Panc1 (cell line): ENCODE measurements around the gene TMEM106A. TPM values are rescaled to one million over a fixed set of nuclear protein-coding genes. Genes with fewer than 3 reads are reported as not detected.
"Not testable (repeated sequence)": the region's sequence is repeated elsewhere in the genome, so short reads cannot be mapped to it uniquely, and the experiment has no call there.

Source experiments
- ATAC-seq: fragments of 200-7000 bp; cut with Tn5 transposase; 2 replicates; pipeline ENCODE4 v1.9.1; 2020; ENCODE audit warnings: mild to moderate bottlenecking, moderate library complexity
- BruUV-seq: library from RNA; stranded (reverse); fragments of 400-500 nt; replicated peaks from 2 replicates; lab custom pipeline; 2021; lab: Mats Ljungman, UMichigan
- CTCF ChIA-PET: fragments of 300-600 bp; sonication (Branson Sonifier 250); formaldehyde crosslinking; loops from one replicate; lab custom pipeline; 2022; ENCODE audit warnings: antibody characterized with exemption; lab: Charles Lee
- POLR2A ChIA-PET: fragments of 300-600 bp; sonication (Branson Sonifier 250); formaldehyde crosslinking; loops from one replicate; lab custom pipeline; 2022; ENCODE audit warnings: antibody characterized with exemption; lab: Charles Lee
- DNase-seq: peaks from one replicate; pipeline ENCODE4 v3.0.0-alpha.2; 2010; ENCODE audit warnings: low read depth, low spot score
- H3K27ac ChIP-seq: 2 replicates; pipeline ENCODE4 v1.5.1; 2011; ENCODE audit warnings: mild to moderate bottlenecking, low read length, inconsistent platforms
- H3K27me3 ChIP-seq: fragments of 200-500 bp; sonication (Bioruptor generic); 2 replicates; pipeline ENCODE4 v1.6.0; 2014; ENCODE audit warnings: low read length, inconsistent platforms; ENCODE audit not compliant: control insufficient read depth, insufficient read depth
- H3K36me3 ChIP-seq: fragments of 200-500 bp; sonication (Bioruptor generic); 2 replicates; pipeline ENCODE4 v1.5.1; 2014; ENCODE audit warnings: inconsistent platforms, mild to moderate bottlenecking, low read length, moderate library complexity; ENCODE audit not compliant: control insufficient read depth, insufficient read depth
- H3K4me1 ChIP-seq: 2 replicates; pipeline ENCODE4 v1.5.1; 2011; ENCODE audit warnings: inconsistent platforms, mild to moderate bottlenecking, low read length, moderate library complexity; ENCODE audit not compliant: control insufficient read depth, insufficient read depth
- H3K4me3 ChIP-seq, 2 experiments: 2 replicates each; pipeline ENCODE4 v1.5.1; 2011 to 2012; ENCODE audit warnings: low read depth in 2 of 2, low read length in 2 of 2, mild to moderate bottlenecking in 2 of 2, inconsistent platforms in 1 of 2, moderate library complexity in 1 of 2
- H3K9me3 ChIP-seq: fragments of 200-500 bp; sonication (Bioruptor generic); 2 replicates; pipeline ENCODE4 v1.5.1; 2014; ENCODE audit warnings: low read depth, mild to moderate bottlenecking, inconsistent platforms, low read length, moderate library complexity; ENCODE audit not compliant: control insufficient read depth, insufficient read depth
- POLR2AphosphoS5 ChIP-seq: IDR thresholded peaks from 2 replicates; pipeline ENCODE4 v1.6.1; 2012; ENCODE audit warnings: mild to moderate bottlenecking, low read depth, low read length, moderate library complexity
- SIN3A ChIP-seq: IDR thresholded peaks from 2 replicates; pipeline ENCODE4 v1.6.1; 2012; ENCODE audit warnings: low read depth, mild to moderate bottlenecking, low read length, moderate library complexity, borderline replicate concordance; ENCODE audit not compliant: insufficient read depth
- TCF7L2 ChIP-seq: IDR thresholded peaks from 2 replicates; pipeline ENCODE4 v1.6.1; 2011; ENCODE audit warnings: mild to moderate bottlenecking, low read depth, low read length, inconsistent platforms
- in situ Hi-C: cut with HindIII; loops from 2 replicates; pipeline ENCODE4 v1.10.0; 2016; ENCODE audit warnings: low sequenced_read_pairs, low pct_unique_long_range_greater_than_20kb
- intact Hi-C: fragments of 100-400 bp; cut with micrococcal nuclease; formaldehyde crosslinking; loops from one replicate; pipeline ENCODE4 v1.10.0; 2022; ENCODE audit not compliant: unreplicated experiment
- total RNA-seq: library from RNA; stranded (reverse); gene quantifications from one replicate; pipeline ENCODE4 v1.2.1, GENCODE V29; 2021; ENCODE audit not compliant: unreplicated experiment
- TF ChIP-seq, protein P1 (sequence below): fragments of 450-650 bp; IDR thresholded peaks from 2 replicates; pipeline ENCODE4 v1.5.1; 2017; ENCODE audit warnings: mild to moderate bottlenecking
- TF ChIP-seq, protein P2 (sequence below), 2 experiments: IDR thresholded peaks; 2 replicates each; pipeline ENCODE4 v1.6.1; 2011 to 2012; ENCODE audit warnings: low read depth in 2 of 2, control low read depth in 1 of 2, low read length in 1 of 2, mild to moderate bottlenecking in 1 of 2, moderate library complexity in 1 of 2; ENCODE audit not compliant: insufficient read depth in 1 of 2

The TMEM106A gene
- total RNA-seq, 1 experiment from 2014 or later: 3.5 TPM

DNA sequence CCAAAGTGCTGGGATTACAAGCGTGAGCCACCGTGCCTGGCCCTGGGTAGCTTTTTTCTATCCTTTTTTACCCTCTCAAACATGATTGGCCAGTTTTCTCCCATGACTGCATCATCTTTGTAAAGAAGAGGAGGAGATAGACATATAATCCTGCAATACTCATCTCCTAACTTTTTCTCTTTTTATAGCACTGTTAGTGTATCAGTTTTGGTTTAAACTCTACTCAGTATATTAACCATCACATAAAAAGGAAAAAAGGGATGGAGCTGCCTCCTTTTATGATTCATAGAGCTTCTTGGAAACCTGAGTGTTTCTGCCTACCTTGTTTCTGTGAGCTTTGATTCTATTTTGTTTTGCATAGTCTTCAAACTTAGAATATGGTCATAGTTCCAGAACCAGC lies 12.0 kb upstream of the TMEM106A start:
- ATAC-seq: no peak
- H3K4me3 ChIP-seq: no peak overlapping the region
- intact Hi-C loops: no loop called here
- in situ Hi-C loops: no loop called here
- H3K4me1 ChIP-seq: no peaks in the 10 kb centered on the region
- no peak overlapping the region for H3K27ac ChIP-seq
- no TSS peak for BruUV-seq
- H3K27me3 ChIP-seq: no peaks in the 10 kb centered on the region
- peaks cover 7% of the 10 kb centered on the region for H3K36me3 ChIP-seq
- CTCF ChIA-PET: interaction anchor here (0.6 kb wide), 1 partner anchor 117 kb away, joined by 3 read pairs; no protein-coding TSS in a partner anchor
- no peak for DNase-seq
- no peaks in the 10 kb centered on the region for H3K9me3 ChIP-seq
- TF ChIP-seq, protein P1, sequence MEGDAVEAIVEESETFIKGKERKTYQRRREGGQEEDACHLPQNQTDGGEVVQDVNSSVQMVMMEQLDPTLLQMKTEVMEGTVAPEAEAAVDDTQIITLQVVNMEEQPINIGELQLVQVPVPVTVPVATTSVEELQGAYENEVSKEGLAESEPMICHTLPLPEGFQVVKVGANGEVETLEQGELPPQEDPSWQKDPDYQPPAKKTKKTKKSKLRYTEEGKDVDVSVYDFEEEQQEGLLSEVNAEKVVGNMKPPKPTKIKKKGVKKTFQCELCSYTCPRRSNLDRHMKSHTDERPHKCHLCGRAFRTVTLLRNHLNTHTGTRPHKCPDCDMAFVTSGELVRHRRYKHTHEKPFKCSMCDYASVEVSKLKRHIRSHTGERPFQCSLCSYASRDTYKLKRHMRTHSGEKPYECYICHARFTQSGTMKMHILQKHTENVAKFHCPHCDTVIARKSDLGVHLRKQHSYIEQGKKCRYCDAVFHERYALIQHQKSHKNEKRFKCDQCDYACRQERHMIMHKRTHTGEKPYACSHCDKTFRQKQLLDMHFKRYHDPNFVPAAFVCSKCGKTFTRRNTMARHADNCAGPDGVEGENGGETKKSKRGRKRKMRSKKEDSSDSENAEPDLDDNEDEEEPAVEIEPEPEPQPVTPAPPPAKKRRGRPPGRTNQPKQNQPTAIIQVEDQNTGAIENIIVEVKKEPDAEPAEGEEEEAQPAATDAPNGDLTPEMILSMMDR: no peak
- TF ChIP-seq TCF7L2 (no peak), SIN3A (no peak), POLR2AphosphoS5 (no peak)
- TF ChIP-seq, protein P2, sequence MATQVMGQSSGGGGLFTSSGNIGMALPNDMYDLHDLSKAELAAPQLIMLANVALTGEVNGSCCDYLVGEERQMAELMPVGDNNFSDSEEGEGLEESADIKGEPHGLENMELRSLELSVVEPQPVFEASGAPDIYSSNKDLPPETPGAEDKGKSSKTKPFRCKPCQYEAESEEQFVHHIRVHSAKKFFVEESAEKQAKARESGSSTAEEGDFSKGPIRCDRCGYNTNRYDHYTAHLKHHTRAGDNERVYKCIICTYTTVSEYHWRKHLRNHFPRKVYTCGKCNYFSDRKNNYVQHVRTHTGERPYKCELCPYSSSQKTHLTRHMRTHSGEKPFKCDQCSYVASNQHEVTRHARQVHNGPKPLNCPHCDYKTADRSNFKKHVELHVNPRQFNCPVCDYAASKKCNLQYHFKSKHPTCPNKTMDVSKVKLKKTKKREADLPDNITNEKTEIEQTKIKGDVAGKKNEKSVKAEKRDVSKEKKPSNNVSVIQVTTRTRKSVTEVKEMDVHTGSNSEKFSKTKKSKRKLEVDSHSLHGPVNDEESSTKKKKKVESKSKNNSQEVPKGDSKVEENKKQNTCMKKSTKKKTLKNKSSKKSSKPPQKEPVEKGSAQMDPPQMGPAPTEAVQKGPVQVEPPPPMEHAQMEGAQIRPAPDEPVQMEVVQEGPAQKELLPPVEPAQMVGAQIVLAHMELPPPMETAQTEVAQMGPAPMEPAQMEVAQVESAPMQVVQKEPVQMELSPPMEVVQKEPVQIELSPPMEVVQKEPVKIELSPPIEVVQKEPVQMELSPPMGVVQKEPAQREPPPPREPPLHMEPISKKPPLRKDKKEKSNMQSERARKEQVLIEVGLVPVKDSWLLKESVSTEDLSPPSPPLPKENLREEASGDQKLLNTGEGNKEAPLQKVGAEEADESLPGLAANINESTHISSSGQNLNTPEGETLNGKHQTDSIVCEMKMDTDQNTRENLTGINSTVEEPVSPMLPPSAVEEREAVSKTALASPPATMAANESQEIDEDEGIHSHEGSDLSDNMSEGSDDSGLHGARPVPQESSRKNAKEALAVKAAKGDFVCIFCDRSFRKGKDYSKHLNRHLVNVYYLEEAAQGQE (IDR thresholded peaks at IDR 0.05; ENCODE audit: insufficient read depth in 1 of 2, low read depth in 2 of 2, low read length in 1 of 2): no peak
- POLR2A ChIA-PET: interaction anchor here (1.2 kb wide), 1 partner anchor 28 kb away, joined by 3 read pairs; no protein-coding TSS in a partner anchor

- H3K4me1 ChIP-seq: no peaks in the 10 kb centered on the region
- no peaks in the 10 kb centered on the region for H3K27me3 ChIP-seq
- intact Hi-C loops: no loop called here
- H3K4me3 ChIP-seq: no peak overlapping the region
- POLR2A ChIA-PET: interaction anchor here (1.2 kb wide), 1 partner anchor 28 kb away, joined by 3 read pairs; no protein-coding TSS in a partner anchor
- peaks cover 7% of the 10 kb centered on the region for H3K36me3 ChIP-seq
- ATAC-seq: no peak
- CTCF ChIA-PET: no interaction called here
- DNase-seq: no peak
- H3K27ac ChIP-seq: no peak overlapping the region
- no peaks in the 10 kb centered on the region for H3K9me3 ChIP-seq
- no TSS peak for BruUV-seq
- TF ChIP-seq TCF7L2: no peak
- TF ChIP-seq, protein P2 (IDR thresholded peaks at IDR 0.05; ENCODE audit: insufficient read depth in 1 of 2, low read depth in 2 of 2, low read length in 1 of 2): no peak
- TF ChIP-seq, protein P1: no peak
- TF ChIP-seq SIN3A: no peak
- TF ChIP-seq POLR2AphosphoS5: no peak
- in situ Hi-C loops: no loop called here
These were observed 11.5 kb upstream of the TMEM106A start for GRCh38 chr17:43200127-43200526.

GRCh38 chr17:43203013-43203412 lies 8.7 kb upstream of the TMEM106A start:
- POLR2A ChIA-PET, DNase-seq, ATAC-seq, H3K36me3 ChIP-seq, CTCF ChIA-PET, H3K4me1 ChIP-seq, BruUV-seq, H3K27ac ChIP-seq, in situ Hi-C loops, H3K9me3 ChIP-seq, H3K27me3 ChIP-seq, H3K4me3 ChIP-seq, intact Hi-C loops: not testable (repeated sequence)
